Neural progenitor cell (in vitro differentiated cells): Measurements from ENCODE around the gene IL36A. TPM values are rescaled to one million over a fixed set of nuclear protein-coding genes. Genes with fewer than 3 reads are reported as not detected.

Source experiments
- DNase-seq: peaks from one replicate; pipeline ENCODE4 v3.0.0-alpha.2; 2016; ENCODE audit warnings: low spot score
- H2AFZ ChIP-seq: fragments of 200-600 bp; sonication (generic); replicated peaks from 2 replicates; pipeline ENCODE4 v1.6.1; 2016; ENCODE audit warnings: antibody characterized with exemption
- H3F3A ChIP-seq: fragments of 200-600 bp; sonication (generic); 2 replicates; pipeline ENCODE4 v1.6.1; 2016; ENCODE audit warnings: antibody characterized with exemption, low read depth
- H3K27ac ChIP-seq: fragments of 200-600 bp; sonication (generic); 2 replicates; pipeline ENCODE4 v1.5.1; 2016; ENCODE audit warnings: mild to moderate bottlenecking
- H3K27me3 ChIP-seq: fragments of 200-600 bp; sonication (generic); 2 replicates; pipeline ENCODE4 v1.6.1; 2016; ENCODE audit warnings: mild to moderate bottlenecking, moderate library complexity
- H3K36me3 ChIP-seq: fragments of 200-600 bp; sonication (generic); 2 replicates; pipeline ENCODE4 v1.5.1; 2016
- H3K4me1 ChIP-seq: fragments of 200-600 bp; sonication (generic); 2 replicates; pipeline ENCODE4 v1.6.1; 2016; ENCODE audit warnings: mixed run types
- H3K4me2 ChIP-seq: fragments of 200-600 bp; sonication (generic); 2 replicates; pipeline ENCODE4 v1.6.1; 2016
- H3K4me3 ChIP-seq: fragments of 200-600 bp; sonication (generic); 2 replicates; pipeline ENCODE4 v1.5.1; 2016
- H3K79me2 ChIP-seq: fragments of 200-600 bp; sonication (generic); 2 replicates; pipeline ENCODE4 v1.6.1; 2016; ENCODE audit warnings: low read depth
- H3K9ac ChIP-seq: fragments of 200-600 bp; sonication (generic); 2 replicates; pipeline ENCODE4 v1.6.1; 2016
- H3K9me3 ChIP-seq: fragments of 200-600 bp; sonication (generic); 2 replicates; pipeline ENCODE4 v1.5.1; 2016; ENCODE audit warnings: low read depth
- H4K20me1 ChIP-seq: fragments of 200-600 bp; sonication (generic); 2 replicates; pipeline ENCODE4 v1.6.1; 2016; ENCODE audit warnings: low read depth
- H3K27ac Mint-ChIP-seq: 3 replicates; pipeline ENCODE4 v1.8.0; 2021; ENCODE audit warnings: mixed read lengths
- H3K27me3 Mint-ChIP-seq: 2 replicates; pipeline ENCODE4 v1.8.0; 2022; ENCODE audit warnings: low read depth, mild to moderate bottlenecking, inconsistent platforms, moderate library complexity, mixed read lengths; ENCODE audit not compliant: insufficient read depth
- H3K36me3 Mint-ChIP-seq: 3 replicates; pipeline ENCODE4 v1.8.0; 2021; ENCODE audit warnings: mixed read lengths
- H3K4me1 Mint-ChIP-seq: 3 replicates; pipeline ENCODE4 v1.8.0; 2021; ENCODE audit warnings: mixed read lengths
- H3K4me3 Mint-ChIP-seq: 3 replicates; pipeline ENCODE4 v1.8.0; 2021; ENCODE audit warnings: mild to moderate bottlenecking, moderate library complexity, mixed read lengths
- H3K9me3 Mint-ChIP-seq: 3 replicates; pipeline ENCODE4 v1.8.0; 2020; ENCODE audit warnings: mixed read lengths
- CTCF ChIP-seq: fragments of 200-600 bp; sonication (generic); IDR thresholded peaks from 2 replicates; pipeline ENCODE4 v1.5.1; 2017; ENCODE audit warnings: antibody characterized with exemption, mild to moderate bottlenecking
- EZH2 ChIP-seq: fragments of 200-600 bp; sonication (generic); IDR thresholded peaks from 2 replicates; pipeline ENCODE4 v1.6.1; 2017; ENCODE audit warnings: antibody characterized with exemption, mild to moderate bottlenecking, moderate library complexity
- EZH2phosphoT487 ChIP-seq: fragments of 200-600 bp; sonication (generic); IDR thresholded peaks from 2 replicates; pipeline ENCODE4 v1.6.1; 2017; ENCODE audit warnings: antibody characterized with exemption
- total RNA-seq: library from RNA; depleted of rRNA; stranded (reverse); fragments of >200 nt; gene quantifications from 2 replicates; pipeline ENCODE4 v1.2.3, GENCODE V29; 2015; ENCODE audit warnings: low replicate concordance

IL36A gene
- total RNA-seq, 1 donor from 2014 or later, result not detected

GRCh38 chr2:113038291-113038690 is 33.0 kb downstream of the IL36A start:
- no peaks in the 10 kb centered on the region for H3K27me3 Mint-ChIP-seq

GRCh38 chr2:113039158-113039557 is 33.9 kb downstream of the IL36A start:
- Mint-ChIP-seq H3K27me3 (no peaks in the 10 kb centered on the region), H3K27ac (no peak overlapping the region), H3K4me3 (no peak overlapping the region), H3K9me3 (no peaks in the 10 kb centered on the region), H3K4me1 (no peaks in the 10 kb centered on the region), H3K36me3 (no peaks in the 10 kb centered on the region)
- no peaks in the 10 kb centered on the region for H4K20me1 ChIP-seq
- peaks cover 6% of the 10 kb centered on the region for H3K27me3 ChIP-seq
- H3K27ac ChIP-seq, result no peak overlapping the region
- H3K4me2 ChIP-seq, result no peak overlapping the region
- no peaks in the 10 kb centered on the region for H3F3A ChIP-seq
- no peak overlapping the region for H2AFZ ChIP-seq
- no peak overlapping the region for H3K4me3 ChIP-seq
- H3K36me3 ChIP-seq, result no peaks in the 10 kb centered on the region
- no peaks in the 10 kb centered on the region for H3K4me1 ChIP-seq
- TF ChIP-seq CTCF, result no peak
- no peaks in the 10 kb centered on the region for H3K9me3 ChIP-seq
- no peak for DNase-seq
- no peaks in the 10 kb centered on the region for H3K79me2 ChIP-seq
- no peak overlapping the region for H3K9ac ChIP-seq

More at GRCh38 chr2:113038291-113038690, 33.0 kb downstream of the IL36A start:
- no peaks in the 10 kb centered on the region for H3K36me3 ChIP-seq
- H3K4me3 ChIP-seq, result no peak overlapping the region
- no peaks in the 10 kb centered on the region for H3K4me1 Mint-ChIP-seq
- H3K9me3 Mint-ChIP-seq, result no peaks in the 10 kb centered on the region
- H3K4me2 ChIP-seq, result no peak overlapping the region
- H3K4me1 ChIP-seq, result no peaks in the 10 kb centered on the region
- no peak for TF ChIP-seq EZH2
- TF ChIP-seq EZH2phosphoT487, result no peak
- TF ChIP-seq CTCF, result no peak
- H4K20me1 ChIP-seq, result no peaks in the 10 kb centered on the region
- H2AFZ ChIP-seq, result no peak overlapping the region
- H3K27me3 ChIP-seq, result peaks cover 6% of the 10 kb centered on the region
- H3K36me3 Mint-ChIP-seq, result no peaks in the 10 kb centered on the region
- H3K9me3 ChIP-seq, result no peaks in the 10 kb centered on the region
- H3K27ac Mint-ChIP-seq, result no peak overlapping the region
- DNase-seq, result no peak
- no peak overlapping the region for H3K27ac ChIP-seq
- H3K9ac ChIP-seq, result no peak overlapping the region
- no peak overlapping the region for H3K4me3 Mint-ChIP-seq
- H3K79me2 ChIP-seq, result no peaks in the 10 kb centered on the region
- no peaks in the 10 kb centered on the region for H3F3A ChIP-seq

GRCh38 chr2:113039719-113040118 is 34.5 kb downstream of the IL36A start:
- Mint-ChIP-seq H3K36me3 (no peaks in the 10 kb centered on the region), H3K27ac (no peak overlapping the region)

More at GRCh38 chr2:113039719-113040118, 34.5 kb downstream of the IL36A start:
- H3K9ac ChIP-seq, result no peak overlapping the region
- no peak overlapping the region for H3K27ac ChIP-seq
- no peaks in the 10 kb centered on the region for H3K9me3 ChIP-seq
- H3K9me3 Mint-ChIP-seq, result no peaks in the 10 kb centered on the region
- no peaks in the 10 kb centered on the region for H3K4me1 ChIP-seq
- peaks cover 8% of the 10 kb centered on the region for H3K27me3 ChIP-seq
- no peaks in the 10 kb centered on the region for H3K4me1 Mint-ChIP-seq
- no peak for TF ChIP-seq EZH2
- no peak for TF ChIP-seq CTCF
- H3K27me3 Mint-ChIP-seq, result no peaks in the 10 kb centered on the region
- no peak overlapping the region for H3K4me2 ChIP-seq
- H2AFZ ChIP-seq, result no peak overlapping the region
- no peak overlapping the region for H3K4me3 Mint-ChIP-seq
- DNase-seq, result no peak
- no peaks in the 10 kb centered on the region for H3K36me3 ChIP-seq
- no peak overlapping the region for H3K4me3 ChIP-seq
- no peaks in the 10 kb centered on the region for H4K20me1 ChIP-seq
- H3F3A ChIP-seq, result no peaks in the 10 kb centered on the region
- H3K79me2 ChIP-seq, result no peaks in the 10 kb centered on the region
